Upper lobe of left lung (tissue), 6 donors: ENCODE data around the gene SLC2A2. TPM values are rescaled to one million over a fixed set of nuclear protein-coding genes. Genes with fewer than 3 reads are reported as not detected.

Experiments
- ATAC-seq, 2 donors: fragments of 200-7000 bp; cut with Tn5 transposase; one replicate each; pipeline ENCODE4 v1.9.1; 2022; ENCODE audit warnings: mild to moderate bottlenecking in 2 of 2, moderate library complexity in 2 of 2; ENCODE audit not compliant: low FRiP score in 2 of 2
- DNase-seq, 2 donors: peaks; one replicate each; pipeline ENCODE4 v3.0.0-alpha.2; 2019 to 2020
- H3K27ac ChIP-seq, 4 donors: fragments of 200-600 bp; sonication (generic); one replicate each; pipeline ENCODE4 v1.5.1; 2016 to 2019
- H3K27me3 ChIP-seq, 4 donors: fragments of 200-600 bp; sonication (generic); one replicate each; pipeline ENCODE4 v1.5.1; 2017 to 2019
- H3K36me3 ChIP-seq, 4 donors: fragments of 200-600 bp; sonication (generic); one replicate each; pipeline ENCODE4 v1.5.1; 2016 to 2019
- H3K4me1 ChIP-seq, 4 donors: fragments of 200-600 bp; sonication (generic); one replicate each; pipeline ENCODE4 v1.5.1; 2018 to 2019
- H3K4me3 ChIP-seq, 4 donors: fragments of 200-600 bp; sonication (generic); one replicate each; pipeline ENCODE4 v1.5.1; 2017 to 2019; ENCODE audit warnings: mild to moderate bottlenecking in 2 of 4, moderate library complexity in 1 of 4
- H3K9me3 ChIP-seq, 4 donors: fragments of 200-600 bp; sonication (generic); one replicate each; pipeline ENCODE4 v1.5.1; 2018 to 2019
- CTCF ChIP-seq, 6 experiments: fragments of 450-650 bp in 4 of 6; fragments of 200-600 bp in 2 of 6; sonication (generic) in 2 of 6; IDR thresholded peaks; one replicate each; pipeline ENCODE4 v1.5.1; 2016 to 2019; ENCODE audit warnings: antibody characterized with exemption in 6 of 6
- EP300 ChIP-seq, 4 donors: sonication (generic); formaldehyde crosslinking; IDR thresholded peaks; one replicate each; pipeline ENCODE4 v1.5.1; 2017; ENCODE audit warnings: antibody characterized with exemption in 4 of 4, control low read depth in 2 of 4
- POLR2A ChIP-seq, 4 donors: fragments of 450-650 bp; IDR thresholded peaks; one replicate each; pipeline ENCODE4 v1.5.1; 2016 to 2017; ENCODE audit warnings: antibody characterized with exemption in 4 of 4, mild to moderate bottlenecking in 2 of 4
- POLR2AphosphoS5 ChIP-seq, 2 donors: sonication (generic); formaldehyde crosslinking; IDR thresholded peaks; one replicate each; pipeline ENCODE4 v1.5.1; 2017; ENCODE audit warnings: antibody characterized with exemption in 2 of 2
- WGBS, 2 donors: methylation state at CpG; one replicate each; pipeline ENCODE4 v1.1.5; 2017 to 2018; 5-methylcytosine and 5-hydroxymethylcytosine counted together
- total RNA-seq, 6 donors: library from RNA; depleted of rRNA in 4 of 6; stranded (reverse); fragments of >200 nt in 4 of 6; gene quantifications; one replicate each; pipeline versions ENCODE4 v1.1.0 to v1.2.1, GENCODE V29; 2016 to 2021
- donor health status: DM: no; HTN: no; CAD: no; lungs with moderate emphysema.
- donor health status: DM: no; HTN: yes; CAD: no; lungs with severe emphysema.

SLC2A2 gene
- under 1 TPM in 2 of 6 donors, not detected in 4; 0.06 to 0.13 TPM for total RNA-seq

GRCh38 chr3:171026597-171027293 lies at the start of gene SLC2A2:
TSS of gene SLC2A2 (minus strand) at chr3:171026720. CDS start at chr3:171026670, 50 bp downstream.
- H3K4me3 ChIP-seq: no peak within 1 kb of the TSS
- no peaks in the 10 kb centered on the region for H3K9me3 ChIP-seq
- no peak for TF ChIP-seq POLR2AphosphoS5 (IDR thresholded peaks at IDR 0.05)
- no peak for TF ChIP-seq EP300 (IDR thresholded peaks at IDR 0.05)
- TF ChIP-seq CTCF (IDR thresholded peaks at IDR 0.05): no peak
- TF ChIP-seq POLR2A (IDR thresholded peaks at IDR 0.05): no peak
- H3K27me3 ChIP-seq: no peaks in the 10 kb centered on the region
- ATAC-seq: no peak
- 88 to 93% methylated on average over 4 of the region's 4 CpGs for WGBS, 2 donors
- no peak within 1 kb of the TSS for H3K27ac ChIP-seq
- DNase-seq: no peak
- no peaks in the 10 kb centered on the region for H3K36me3 ChIP-seq
- peaks cover 0 to 11% (median 6%) of the 10 kb centered on the region in 4 donors for H3K4me1 ChIP-seq

GRCh38 chr3:171072432-171072831 lies 45.9 kb upstream of the SLC2A2 start:
- DNase-seq (no peak), ATAC-seq (no peak)
- Histone ChIP-seq H3K4me1 (peaks cover 0 to 5% (median 2%) of the 10 kb centered on the region in 4 donors), H3K4me3 (no peak overlapping the region), H3K36me3 (no peaks in the 10 kb centered on the region), H3K27ac (no peak overlapping the region), H3K27me3 (no peaks in the 10 kb centered on the region), H3K9me3 (no peaks in the 10 kb centered on the region)
- TF ChIP-seq EP300 (IDR thresholded peaks at IDR 0.05) (no peak), POLR2A (IDR thresholded peaks at IDR 0.05) (no peak), POLR2AphosphoS5 (IDR thresholded peaks at IDR 0.05) (no peak), CTCF (IDR thresholded peaks at IDR 0.05) (no peak)

GRCh38 chr3:171068658-171069057 lies 42.1 kb upstream of the SLC2A2 start:
- peaks cover 0 to 6% (median 0%) of the 10 kb centered on the region in 4 donors for H3K36me3 ChIP-seq
- 60 to 63% methylated on average over 3 of the region's 3 CpGs for WGBS, 2 donors
- peaks cover 0 to 5% (median 2%) of the 10 kb centered on the region in 4 donors for H3K4me1 ChIP-seq
- H3K9me3 ChIP-seq: no peaks in the 10 kb centered on the region
- H3K4me3 ChIP-seq: no peak overlapping the region
- DNase-seq (no peak), ATAC-seq (peak; percentile 41 to 87)
- TF ChIP-seq POLR2A (IDR thresholded peaks at IDR 0.05) (no peak), EP300 (IDR thresholded peaks at IDR 0.05) (peak in 1 of 4 donors; percentile 75)
- no peak overlapping the region for H3K27ac ChIP-seq
- H3K27me3 ChIP-seq: no peaks in the 10 kb centered on the region

- DNase-seq (no peak), ATAC-seq (no peak)
- Histone ChIP-seq H3K27me3 (no peaks in the 10 kb centered on the region), H3K4me3 (no peak overlapping the region), H3K36me3 (peaks cover 0 to 6% (median 0%) of the 10 kb centered on the region in 4 donors), H3K4me1 (peaks cover 0 to 5% (median 2%) of the 10 kb centered on the region in 4 donors), H3K9me3 (no peaks in the 10 kb centered on the region), H3K27ac (no peak overlapping the region)
- WGBS, 2 donors: 85 to 86% methylated on average over 6 of the region's 6 CpGs
- no peak for TF ChIP-seq POLR2AphosphoS5 (IDR thresholded peaks at IDR 0.05)
- no peak for TF ChIP-seq POLR2A (IDR thresholded peaks at IDR 0.05)
- TF ChIP-seq CTCF (IDR thresholded peaks at IDR 0.05): no peak
- no peak for TF ChIP-seq EP300 (IDR thresholded peaks at IDR 0.05)
Observed at GRCh38 chr3:171066206-171066605, 39.7 kb upstream of the SLC2A2 start.

GRCh38 chr3:171065732-171066131 lies 39.2 kb upstream of the SLC2A2 start:
- 90 to 93% methylated on average over 1 of the region's 1 CpG for WGBS, 2 donors
- no peaks in the 10 kb centered on the region for H3K9me3 ChIP-seq
- ATAC-seq: no peak
- H3K4me3 ChIP-seq: no peak overlapping the region
- peaks cover 0 to 6% (median 0%) of the 10 kb centered on the region in 4 donors for H3K36me3 ChIP-seq
- DNase-seq: no peak
- no peak overlapping the region for H3K27ac ChIP-seq
- TF ChIP-seq EP300 (IDR thresholded peaks at IDR 0.05): no peak
- no peak for TF ChIP-seq POLR2AphosphoS5 (IDR thresholded peaks at IDR 0.05)
- no peak for TF ChIP-seq POLR2A (IDR thresholded peaks at IDR 0.05)
- TF ChIP-seq CTCF (IDR thresholded peaks at IDR 0.05): no peak
- peaks cover 0 to 5% (median 2%) of the 10 kb centered on the region in 4 donors for H3K4me1 ChIP-seq
- no peaks in the 10 kb centered on the region for H3K27me3 ChIP-seq
